H1 (cell line): ENCODE data around the gene TUBB4B. TPM values are rescaled to one million over a fixed set of nuclear protein-coding genes. Genes with fewer than 3 reads are reported as not detected.

Source experiments
- CTCF ChIA-PET: fragments of 300-600 bp; sonication (Branson Sonifier 250); formaldehyde crosslinking; loops from one replicate; lab custom pipeline; 2021; ENCODE audit not compliant: partially characterized antibody; lab: Charles Lee
- POLR2A ChIA-PET: fragments of 300-600 bp; sonication (Branson Sonifier 250); formaldehyde crosslinking; loops from one replicate; lab custom pipeline; 2021; ENCODE audit warnings: inconsistent platforms; ENCODE audit not compliant: partially characterized antibody; lab: Charles Lee
- DNase-seq, 2 experiments: peaks; one replicate each; pipeline versions ENCODE4 v3.0.0 to v3.0.0-alpha.2; 2010 to 2022; ENCODE audit warnings: low spot score in 2 of 2, low read depth in 1 of 2, mixed read lengths in 1 of 2
- FAIRE-seq: peaks from 2 replicates; lab custom pipeline; 2011; peaks lifted over from hg19 to GRCh38; lab: Jason Lieb, UNC
- H2AFZ ChIP-seq: 2 replicates; pipeline ENCODE4 v1.8.1; 2012; ENCODE audit warnings: low read length, inconsistent platforms
- H2AK5ac ChIP-seq: 2 replicates; pipeline ENCODE4 v1.6.1; 2013; ENCODE audit warnings: low read depth, low read length
- H2BK120ac ChIP-seq: replicated peaks from 2 replicates; pipeline ENCODE3; 2013; ENCODE audit warnings: low read depth, low read length, inconsistent platforms
- H2BK12ac ChIP-seq: 2 replicates; pipeline ENCODE4 v1.6.1; 2013; ENCODE audit warnings: low read depth, low read length
- H2BK15ac ChIP-seq: 2 replicates; pipeline ENCODE4 v1.6.1; 2013; ENCODE audit warnings: low read length
- H2BK20ac ChIP-seq: 2 replicates; pipeline ENCODE4 v1.6.1; 2013; ENCODE audit warnings: low read length
- H2BK5ac ChIP-seq: 2 replicates; pipeline ENCODE4 v1.6.1; 2013; ENCODE audit warnings: low read depth, low read length
- H3K14ac ChIP-seq: 2 replicates; pipeline ENCODE4 v1.6.1; 2013; ENCODE audit warnings: inconsistent platforms; ENCODE audit not compliant: insufficient read length
- H3K18ac ChIP-seq: 2 replicates; pipeline ENCODE4 v1.6.1; 2013; ENCODE audit warnings: low read length; ENCODE audit errors: extremely low read depth
- H3K23ac ChIP-seq: 2 replicates; pipeline ENCODE4 v1.6.1; 2013; ENCODE audit warnings: inconsistent platforms; ENCODE audit not compliant: insufficient read length
- H3K23me2 ChIP-seq: 2 replicates; pipeline ENCODE4 v1.6.1; 2013; ENCODE audit warnings: low read depth, low read length
- H3K27ac ChIP-seq: 2 replicates; pipeline ENCODE4 v1.6.1; 2011; ENCODE audit warnings: low read depth, low read length, inconsistent platforms
- H3K27me3 ChIP-seq, 4 experiments: replicated peaks in 1 of 4; 1 replicate in 1 of 4; 2 replicates in 3 of 4; pipeline versions ENCODE4 v1.6.1 to v1.8.1; 2011 to 2013; ENCODE audit warnings: low read length in 3 of 4, mild to moderate bottlenecking in 3 of 4, inconsistent platforms in 2 of 4, mixed read lengths in 2 of 4, moderate library complexity in 1 of 4; ENCODE audit not compliant: control insufficient read depth in 3 of 4, insufficient read depth in 3 of 4; ENCODE audit errors: extremely low read depth in 1 of 4
- H3K36me3 ChIP-seq, 4 experiments: 2 replicates each; pipeline versions ENCODE4 v1.6.1 to v1.8.1; 2011 to 2013; ENCODE audit warnings: mild to moderate bottlenecking in 4 of 4, low read length in 3 of 4, moderate library complexity in 2 of 4, control low read depth in 1 of 4, inconsistent platforms in 1 of 4; ENCODE audit not compliant: insufficient read depth in 4 of 4, control insufficient read depth in 2 of 4
- H3K4ac ChIP-seq: replicated peaks from 2 replicates; pipeline ENCODE3; 2013; ENCODE audit warnings: low read length, low read depth, mixed read lengths, inconsistent platforms; ENCODE audit not compliant: insufficient read length
- H3K4me1 ChIP-seq, 4 experiments: replicated peaks in 1 of 4; 1 replicate in 1 of 4; 2 replicates in 3 of 4; pipeline versions ENCODE4 v1.6.1 to v1.8.1; 2011 to 2013; ENCODE audit warnings: low read length in 3 of 4, inconsistent platforms in 2 of 4, mixed read lengths in 1 of 4; ENCODE audit not compliant: insufficient read depth in 4 of 4, control insufficient read depth in 3 of 4
- H3K4me2 ChIP-seq, 2 experiments: 2 replicates each; pipeline versions ENCODE4 v1.6.1 to v1.8.1; 2011 to 2013; ENCODE audit warnings: low read depth in 2 of 2, low read length in 2 of 2, control low read depth in 1 of 2, inconsistent platforms in 1 of 2, mild to moderate bottlenecking in 1 of 2; ENCODE audit not compliant: insufficient read depth in 1 of 2
- H3K4me3 ChIP-seq, 4 experiments: fragments of 200-600, 300-600 bp in 1 of 4; sonication (generic), shearing (Covaris generic), sonication (Bioruptor Twin) in 1 of 4; 2 replicates each; pipeline versions ENCODE4 v1.5.1 to v1.8.1; 2011 to 2016; ENCODE audit warnings: low read length in 4 of 4, low read depth in 3 of 4, control low read depth in 2 of 4, inconsistent platforms in 2 of 4, mild to moderate bottlenecking in 2 of 4, mixed read lengths in 1 of 4, moderate library complexity in 1 of 4; ENCODE audit not compliant: insufficient read depth in 2 of 4; ENCODE audit errors: extremely low read depth in 1 of 4
- H3K56ac ChIP-seq: replicated peaks from 2 replicates; pipeline ENCODE3; 2013; ENCODE audit warnings: low read depth, mild to moderate bottlenecking, mixed read lengths, low read length, inconsistent platforms; ENCODE audit not compliant: insufficient read length
- H3K79me1 ChIP-seq: 2 replicates; pipeline ENCODE4 v1.6.1; 2013; ENCODE audit warnings: low read depth, low read length, control low read depth
- H3K79me2 ChIP-seq, 2 experiments: 2 replicates each; pipeline versions ENCODE4 v1.6.1 to v1.8.1; 2012 to 2013; ENCODE audit warnings: low read length in 2 of 2, mild to moderate bottlenecking in 2 of 2, inconsistent platforms in 1 of 2; ENCODE audit not compliant: insufficient read depth in 2 of 2, control insufficient read depth in 1 of 2
- H3K9ac ChIP-seq, 4 experiments: replicated peaks in 1 of 4; 1 replicate in 1 of 4; 2 replicates in 3 of 4; pipeline versions ENCODE4 v1.6.1 to v1.8.1; 2011 to 2013; ENCODE audit warnings: low read depth in 3 of 4, low read length in 3 of 4, control low read depth in 2 of 4, mild to moderate bottlenecking in 2 of 4, moderate library complexity in 2 of 4, inconsistent platforms in 1 of 4; ENCODE audit errors: extremely low read depth in 1 of 4
- H3K9me3 ChIP-seq, 2 experiments: 2 replicates each; pipeline versions ENCODE4 v1.6.1 to v1.8.1; 2012 to 2013; ENCODE audit warnings: mild to moderate bottlenecking in 2 of 2, moderate library complexity in 2 of 2, control low read depth in 1 of 2, inconsistent platforms in 1 of 2, low read depth in 1 of 2, low read length in 1 of 2, mixed read lengths in 1 of 2; ENCODE audit not compliant: insufficient read depth in 2 of 2
- H4K20me1 ChIP-seq, 2 experiments: replicated peaks in 1 of 2; 2 replicates each; pipeline versions ENCODE3 to v1.8.1; 2011 to 2013; ENCODE audit warnings: inconsistent platforms in 2 of 2, low read length in 2 of 2, mild to moderate bottlenecking in 1 of 2; ENCODE audit not compliant: insufficient read depth in 2 of 2, control insufficient read depth in 1 of 2
- H4K5ac ChIP-seq: 2 replicates; pipeline ENCODE4 v1.6.1; 2013; ENCODE audit warnings: low read length, low read depth, mixed read lengths, inconsistent platforms; ENCODE audit not compliant: insufficient read length
- H4K8ac ChIP-seq: 2 replicates; pipeline ENCODE4 v1.8.0; 2013; ENCODE audit warnings: mild to moderate bottlenecking, moderate library complexity, low read length, inconsistent platforms; ENCODE audit not compliant: insufficient read depth; ENCODE audit errors: extremely low read depth
- H4K91ac ChIP-seq: replicated peaks from 2 replicates; pipeline ENCODE3; 2013; ENCODE audit warnings: low read length, mixed read lengths, inconsistent platforms; ENCODE audit not compliant: insufficient read length
- EP300 ChIP-seq, 2 experiments: IDR thresholded peaks; 1 replicate in 1 of 2; 2 replicates in 1 of 2; pipeline ENCODE4 v1.6.1; 2011 to 2012; ENCODE audit warnings: low read depth in 2 of 2, low read length in 2 of 2, mild to moderate bottlenecking in 2 of 2, borderline replicate concordance in 1 of 2, inconsistent platforms in 1 of 2, moderate library complexity in 1 of 2
- EZH2 ChIP-seq: fragments of 200-600 bp; sonication (generic); IDR thresholded peaks from 2 replicates; pipeline ENCODE4 v1.7.1; 2012; ENCODE audit warnings: low read depth, mild to moderate bottlenecking, moderate library complexity, low read length, inconsistent platforms; ENCODE audit not compliant: severe bottlenecking
- KDM5A ChIP-seq: fragments of 200-600 bp; IDR thresholded peaks from 2 replicates; pipeline ENCODE4 v1.7.1; 2012; ENCODE audit warnings: mild to moderate bottlenecking, low read length, inconsistent platforms, mixed read lengths
- WGBS, 2 experiments: shearing (Covaris generic) in 1 of 2; methylation state at CpG; one replicate each; pipeline versions ENCODE4 v1.1.6 to v1.1.7; 2013 to 2015; ENCODE audit warnings: low lambda C conversion rate in 2 of 2, mixed read lengths in 2 of 2, inconsistent platforms in 1 of 2, low coverage in 1 of 2, missing lambda C conversion rate in 1 of 2; ENCODE audit not compliant: insufficient replicate concordance in 2 of 2, insufficient coverage in 1 of 2, insufficient read length in 1 of 2; ENCODE audit errors: extremely low coverage in 1 of 2, missing lambda C conversion rate in 1 of 2; 5-methylcytosine and 5-hydroxymethylcytosine counted together
- polyA plus RNA-seq, 7 experiments: library from polyadenylated mRNA; depleted of rRNA in 3 of 7; stranded (reverse) in 5 of 7; unstranded in 2 of 7; fragments of >200 nt in 5 of 7; fragments of 200-250 nt in 2 of 7; gene quantifications; 1 replicate in 5 of 7; 2 replicates in 1 of 7; 4 replicates in 1 of 7; pipeline versions ENCODE4 v1.2.1 to v1.2.3, GENCODE V29; 2011 to 2013; ENCODE audit warnings: missing spikeins in 2 of 7, mixed read lengths in 2 of 7
- total RNA-seq: library from RNA; stranded (reverse); fragmentation: NEBNext Ultra II Directional; extraction: Animal tissue kit (Norgen Biotek cat#: 25700); gene quantifications from 2 replicates; pipeline ENCODE4 v1.2.1, GENCODE V29; 2021

TUBB4B gene
- total and polyA plus RNA-seq, 2 of the 8 experiments (the other 6 are each of a cell fraction or from before 2014, with no cell fraction given), result 280 to 307 TPM

DNA sequence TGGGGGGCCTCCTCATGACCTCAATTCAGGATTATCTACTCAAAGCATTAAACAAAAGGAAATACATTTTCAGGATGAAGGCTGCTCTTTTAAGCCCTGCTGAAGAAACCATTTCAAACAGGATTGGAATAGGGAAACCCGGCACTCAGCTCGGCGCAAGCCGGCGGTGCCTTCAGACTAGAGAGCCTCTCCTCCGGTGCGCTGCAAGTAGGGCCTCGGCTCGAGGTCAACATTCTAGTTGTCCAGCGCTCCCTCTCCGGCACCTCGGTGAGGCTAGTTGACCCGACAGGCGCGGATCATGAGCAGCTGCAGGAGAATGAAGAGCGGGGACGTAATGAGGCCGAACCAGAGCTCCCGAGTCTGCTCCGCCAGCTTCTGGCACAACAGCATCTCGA, 36.4 kb upstream of the TUBB4B start:
- Histone ChIP-seq H4K5ac (no peak overlapping the region), H2BK20ac (no peak overlapping the region), H3K4me3 (peak overlapping the region; percentile 78 to 96 (median 89)), H3K9me3 (no peaks in the 10 kb centered on the region), H3K27ac (no peak overlapping the region), H2AFZ (no peak overlapping the region), H3K27me3 (no peaks in the 10 kb centered on the region), H2BK120ac (no peak overlapping the region), H3K36me3 (peaks cover 0 to 4% (median 0%) of the 10 kb centered on the region in 4 experiments; a peak in 1 of 8 replicates), H2BK12ac (no peak overlapping the region), H3K23me2 (peaks cover 17% of the 10 kb centered on the region), H3K23ac (no peak overlapping the region), H3K4me1 (peaks cover 7 to 25% (median 14%) of the 10 kb centered on the region in 4 experiments), H2AK5ac (no peak overlapping the region), H2BK5ac (peak overlapping the region; percentile 66; the same call in 1 of the 2 replicates), H2BK15ac (no peak overlapping the region; the same call in 1 of the 2 replicates), H3K56ac (no peak overlapping the region), H3K4ac (no peak overlapping the region), H3K79me1 (peaks cover 17% of the 10 kb centered on the region), H3K14ac (no peak overlapping the region), H3K9ac (peak overlapping the region; percentile 84 to 99 (median 89)), H3K18ac (no peak overlapping the region), H4K91ac (no peak overlapping the region), H3K4me2 (peak overlapping the region; percentile 90 to 91), H4K8ac (peak overlapping the region; percentile 97; the same call in 1 of the 2 replicates), H4K20me1 (peaks cover 0 to 12% of the 10 kb centered on the region in 2 experiments), H3K79me2 (peaks cover 0 to 46% of the 10 kb centered on the region in 2 experiments; a peak in 3 of 4 replicates)
- ChIA-PET POLR2A (interaction anchor here (0.9 to 69.9 kb wide), 8 partner anchors 13 to 80 kb away, joined by 3 to 1462 read pairs (median 10); partner anchors contain the start of genes ANAPC2, CYSRT1, NELFB and RNF208), CTCF (interaction anchor here (1.0 to 4.9 kb wide), 9 partner anchors 10 to 175 kb away, joined by 3 to 23 read pairs (median 5); partner anchors contain the start of genes ANAPC2 and SSNA1)
- no peak for FAIRE-seq
- no peak for TF ChIP-seq KDM5A
- no peak for TF ChIP-seq EZH2
- no peak for TF ChIP-seq EP300 (IDR thresholded peaks at IDR 0.05; ENCODE audit: borderline replicate concordance in 1 of 2, low read depth in 2 of 2, low read length in 2 of 2)
- DNase-seq, result no peak
- WGBS, 2 experiments, result 39% methylated on average over 21 of the region's 21 CpGs; no CpG with 5 or more reads in 1 of the 2 experiments
